Measurements from ENCODE around the gene PPM1N.

Gene PPM1N

DNA sequence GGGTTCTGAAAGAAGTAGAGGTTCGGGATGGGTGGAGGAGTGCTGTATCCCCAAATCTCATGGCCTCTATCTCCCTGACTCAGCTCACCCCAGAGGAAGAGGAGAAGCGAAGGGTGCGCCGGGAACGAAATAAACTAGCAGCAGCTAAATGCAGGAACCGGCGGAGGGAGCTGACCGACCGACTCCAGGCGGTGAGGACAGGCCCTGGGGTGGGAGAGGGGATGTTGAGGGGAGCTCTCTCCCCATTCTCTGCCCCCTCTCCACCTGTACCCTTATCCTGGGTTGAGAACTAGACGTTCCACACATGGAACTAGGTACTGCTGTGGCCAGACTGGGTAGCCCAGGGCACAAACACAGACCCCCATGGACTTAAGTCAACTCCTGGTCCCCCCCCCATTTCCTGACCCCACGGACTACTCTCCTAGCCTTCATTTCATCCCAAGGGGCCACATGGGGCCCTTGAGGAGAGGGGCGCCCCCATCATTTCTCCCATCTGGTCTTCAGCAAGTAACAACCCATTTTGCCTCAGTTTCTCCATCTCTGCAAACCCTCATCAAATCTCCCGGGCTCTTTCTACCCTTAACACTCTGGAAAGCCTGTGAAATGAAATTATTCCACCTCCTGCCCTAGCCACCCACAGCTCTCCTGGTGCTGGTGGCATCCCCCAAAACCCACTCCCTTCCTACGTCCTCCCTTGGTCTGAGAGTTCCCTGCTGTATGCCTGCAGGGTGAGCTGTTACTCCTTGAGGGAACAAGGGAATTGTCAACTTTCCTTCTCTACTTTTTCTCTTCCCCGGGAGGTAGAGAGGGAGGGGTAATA is 26.9 kb upstream of the PPM1N start:
- WGBS, 2 experiments (ENCODE audit: insufficient coverage in 2 of 2), result 78 to 88% methylated on average over 3 to 10 of the region's 16 CpGs
- no peaks in the 10 kb centered on the region for H3K9me3 ChIP-seq (ENCODE audit: control insufficient read depth, low read length)
- no peak overlapping the region for H3K4me3 ChIP-seq (ENCODE audit: extremely low read depth, insufficient read depth, low read length, poor library complexity, severe bottlenecking)
- no peaks in the 10 kb centered on the region for H3K36me3 ChIP-seq (ENCODE audit: control insufficient read depth, insufficient read depth, low read length)
- peaks cover 10% of the 10 kb centered on the region for H3K4me1 ChIP-seq (ENCODE audit: control insufficient read depth, insufficient read depth, low read length, poor library complexity, severe bottlenecking)
- no peak overlapping the region for H3K27ac ChIP-seq (ENCODE audit: low read depth, low read length, severe bottlenecking)

DNA sequence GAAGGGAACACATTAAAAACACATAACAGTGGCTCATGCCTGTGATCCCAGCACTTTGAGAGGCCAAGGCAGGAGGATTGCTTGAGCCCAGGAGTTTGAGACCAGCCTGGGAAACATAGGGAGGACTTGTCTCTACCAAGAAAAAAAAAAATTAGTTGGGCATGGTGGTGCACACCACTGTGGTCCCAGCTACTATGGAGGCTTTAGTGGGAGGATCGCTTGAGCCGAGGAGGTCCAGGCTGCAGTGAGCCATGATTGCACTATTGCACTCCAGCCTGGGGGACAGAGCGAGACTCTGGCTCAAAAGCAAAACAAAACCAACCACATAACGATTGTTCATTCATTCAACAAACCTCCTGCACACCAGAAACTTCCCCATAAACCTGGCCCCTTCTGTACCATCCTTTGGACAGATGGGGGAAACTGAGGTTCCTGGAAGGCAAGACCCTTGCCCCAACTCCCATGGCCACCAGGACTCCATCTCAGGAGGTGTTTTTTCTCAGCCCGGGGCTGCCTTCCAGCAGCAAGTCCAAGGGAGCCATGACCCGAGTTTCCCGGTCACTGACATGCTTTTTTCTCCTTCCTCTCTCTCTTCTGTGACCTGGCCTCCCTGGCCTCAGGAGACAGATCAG is 26.2 kb upstream of the PPM1N start:
- Histone ChIP-seq H3K36me3 (ENCODE audit: control insufficient read depth, insufficient read depth, low read length) (no peaks in the 10 kb centered on the region), H3K9me3 (ENCODE audit: control insufficient read depth, low read length) (no peaks in the 10 kb centered on the region), H3K27ac (ENCODE audit: low read depth, low read length, severe bottlenecking) (no peak overlapping the region), H3K4me3 (ENCODE audit: extremely low read depth, insufficient read depth, low read length, poor library complexity, severe bottlenecking) (no peak overlapping the region), H3K4me1 (ENCODE audit: control insufficient read depth, insufficient read depth, low read length, poor library complexity, severe bottlenecking) (peaks cover 10% of the 10 kb centered on the region)
- 74 to 83% methylated on average over 5 to 7 of the region's 7 CpGs for WGBS, 2 experiments (ENCODE audit: insufficient coverage in 2 of 2)

DNA sequence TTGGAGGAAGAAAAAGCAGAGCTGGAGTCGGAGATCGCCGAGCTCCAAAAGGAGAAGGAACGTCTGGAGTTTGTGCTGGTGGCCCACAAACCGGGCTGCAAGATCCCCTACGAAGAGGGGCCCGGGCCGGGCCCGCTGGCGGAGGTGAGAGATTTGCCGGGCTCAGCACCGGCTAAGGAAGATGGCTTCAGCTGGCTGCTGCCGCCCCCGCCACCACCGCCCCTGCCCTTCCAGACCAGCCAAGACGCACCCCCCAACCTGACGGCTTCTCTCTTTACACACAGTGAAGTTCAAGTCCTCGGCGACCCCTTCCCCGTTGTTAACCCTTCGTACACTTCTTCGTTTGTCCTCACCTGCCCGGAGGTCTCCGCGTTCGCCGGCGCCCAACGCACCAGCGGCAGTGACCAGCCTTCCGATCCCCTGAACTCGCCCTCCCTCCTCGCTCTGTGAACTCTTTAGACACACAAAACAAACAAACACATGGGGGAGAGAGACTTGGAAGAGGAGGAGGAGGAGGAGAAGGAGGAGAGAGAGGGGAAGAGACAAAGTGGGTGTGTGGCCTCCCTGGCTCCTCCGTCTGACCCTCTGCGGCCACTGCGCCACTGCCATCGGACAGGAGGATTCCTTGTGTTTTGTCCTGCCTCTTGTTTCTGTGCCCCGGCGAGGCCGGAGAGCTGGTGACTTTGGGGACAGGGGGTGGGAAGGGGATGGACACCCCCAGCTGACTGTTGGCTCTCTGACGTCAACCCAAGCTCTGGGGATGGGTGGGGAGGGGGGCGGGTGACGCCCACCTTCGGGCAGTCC is 25.5 kb upstream of the PPM1N start:
- H3K4me1 ChIP-seq (ENCODE audit: control insufficient read depth, insufficient read depth, low read length, poor library complexity, severe bottlenecking), result peaks cover 10% of the 10 kb centered on the region
- H3K36me3 ChIP-seq (ENCODE audit: control insufficient read depth, insufficient read depth, low read length), result no peaks in the 10 kb centered on the region
- no peaks in the 10 kb centered on the region for H3K9me3 ChIP-seq (ENCODE audit: control insufficient read depth, low read length)
- no peak overlapping the region for H3K27ac ChIP-seq (ENCODE audit: low read depth, low read length, severe bottlenecking)
- 38 to 41% methylated on average over 24 to 30 of the region's 44 CpGs for WGBS, 2 experiments (ENCODE audit: insufficient coverage in 2 of 2)
- H3K4me3 ChIP-seq (ENCODE audit: extremely low read depth, insufficient read depth, low read length, poor library complexity, severe bottlenecking), result no peak overlapping the region

- Histone ChIP-seq H3K4me3 (ENCODE audit: extremely low read depth, insufficient read depth, low read length, poor library complexity, severe bottlenecking) (no peak overlapping the region), H3K4me1 (ENCODE audit: control insufficient read depth, insufficient read depth, low read length, poor library complexity, severe bottlenecking) (peaks cover 10% of the 10 kb centered on the region), H3K9me3 (ENCODE audit: control insufficient read depth, low read length) (no peaks in the 10 kb centered on the region), H3K27ac (ENCODE audit: low read depth, low read length, severe bottlenecking) (no peak overlapping the region), H3K36me3 (ENCODE audit: control insufficient read depth, insufficient read depth, low read length) (no peaks in the 10 kb centered on the region)
- 55 to 71% methylated on average over 1 to 2 of the region's 5 CpGs for WGBS, 2 experiments (ENCODE audit: insufficient coverage in 2 of 2)
These were observed 24.9 kb upstream of the PPM1N start for GRCh38 chr19:45473367-45473681.

- H3K27ac ChIP-seq (ENCODE audit: low read depth, low read length, severe bottlenecking), result no peak overlapping the region
- H3K4me3 ChIP-seq (ENCODE audit: extremely low read depth, insufficient read depth, low read length, poor library complexity, severe bottlenecking), result no peak overlapping the region
- no peaks in the 10 kb centered on the region for H3K36me3 ChIP-seq (ENCODE audit: control insufficient read depth, insufficient read depth, low read length)
- 77 to 83% methylated on average over 14 of the region's 27 CpGs for WGBS, 2 experiments (ENCODE audit: insufficient coverage in 2 of 2)
- peaks cover 10% of the 10 kb centered on the region for H3K4me1 ChIP-seq (ENCODE audit: control insufficient read depth, insufficient read depth, low read length, poor library complexity, severe bottlenecking)
- no peaks in the 10 kb centered on the region for H3K9me3 ChIP-seq (ENCODE audit: control insufficient read depth, low read length)
These were observed 24.3 kb upstream of the PPM1N start for GRCh38 chr19:45473682-45474605.

DNA sequence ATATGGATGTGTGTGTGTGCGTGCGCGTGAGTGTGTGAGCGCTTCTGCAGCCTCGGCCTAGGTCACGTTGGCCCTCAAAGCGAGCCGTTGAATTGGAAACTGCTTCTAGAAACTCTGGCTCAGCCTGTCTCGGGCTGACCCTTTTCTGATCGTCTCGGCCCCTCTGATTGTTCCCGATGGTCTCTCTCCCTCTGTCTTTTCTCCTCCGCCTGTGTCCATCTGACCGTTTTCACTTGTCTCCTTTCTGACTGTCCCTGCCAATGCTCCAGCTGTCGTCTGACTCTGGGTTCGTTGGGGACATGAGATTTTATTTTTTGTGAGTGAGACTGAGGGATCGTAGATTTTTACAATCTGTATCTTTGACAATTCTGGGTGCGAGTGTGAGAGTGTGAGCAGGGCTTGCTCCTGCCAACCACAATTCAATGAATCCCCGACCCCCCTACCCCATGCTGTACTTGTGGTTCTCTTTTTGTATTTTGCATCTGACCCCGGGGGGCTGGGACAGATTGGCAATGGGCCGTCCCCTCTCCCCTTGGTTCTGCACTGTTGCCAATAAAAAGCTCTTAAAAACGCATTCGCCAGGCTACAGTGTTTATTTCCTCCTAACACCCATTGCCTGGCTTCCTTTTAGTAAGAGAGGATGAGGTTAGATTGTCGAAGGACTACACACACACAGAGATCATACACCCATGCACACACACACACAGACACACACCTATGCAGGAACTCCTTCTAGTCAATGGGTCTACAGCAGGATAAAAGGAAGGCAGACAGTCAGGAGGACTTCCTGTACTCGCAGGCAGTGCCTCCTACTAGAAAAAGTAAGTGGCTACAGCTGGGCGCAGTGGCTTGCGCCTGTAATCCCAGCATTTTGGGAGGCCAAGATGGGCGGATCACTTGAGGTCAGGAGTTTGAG is 23.4 kb upstream of the PPM1N start:
- Histone ChIP-seq H3K4me3 (ENCODE audit: extremely low read depth, insufficient read depth, low read length, poor library complexity, severe bottlenecking) (no peak overlapping the region), H3K27ac (ENCODE audit: low read depth, low read length, severe bottlenecking) (no peak overlapping the region), H3K36me3 (ENCODE audit: control insufficient read depth, insufficient read depth, low read length) (no peaks in the 10 kb centered on the region), H3K4me1 (ENCODE audit: control insufficient read depth, insufficient read depth, low read length, poor library complexity, severe bottlenecking) (peaks cover 10% of the 10 kb centered on the region), H3K9me3 (ENCODE audit: control insufficient read depth, low read length) (no peaks in the 10 kb centered on the region)
- 90 to 91% methylated on average over 20 to 22 of the region's 28 CpGs for WGBS, 2 experiments (ENCODE audit: insufficient coverage in 2 of 2)

DNA sequence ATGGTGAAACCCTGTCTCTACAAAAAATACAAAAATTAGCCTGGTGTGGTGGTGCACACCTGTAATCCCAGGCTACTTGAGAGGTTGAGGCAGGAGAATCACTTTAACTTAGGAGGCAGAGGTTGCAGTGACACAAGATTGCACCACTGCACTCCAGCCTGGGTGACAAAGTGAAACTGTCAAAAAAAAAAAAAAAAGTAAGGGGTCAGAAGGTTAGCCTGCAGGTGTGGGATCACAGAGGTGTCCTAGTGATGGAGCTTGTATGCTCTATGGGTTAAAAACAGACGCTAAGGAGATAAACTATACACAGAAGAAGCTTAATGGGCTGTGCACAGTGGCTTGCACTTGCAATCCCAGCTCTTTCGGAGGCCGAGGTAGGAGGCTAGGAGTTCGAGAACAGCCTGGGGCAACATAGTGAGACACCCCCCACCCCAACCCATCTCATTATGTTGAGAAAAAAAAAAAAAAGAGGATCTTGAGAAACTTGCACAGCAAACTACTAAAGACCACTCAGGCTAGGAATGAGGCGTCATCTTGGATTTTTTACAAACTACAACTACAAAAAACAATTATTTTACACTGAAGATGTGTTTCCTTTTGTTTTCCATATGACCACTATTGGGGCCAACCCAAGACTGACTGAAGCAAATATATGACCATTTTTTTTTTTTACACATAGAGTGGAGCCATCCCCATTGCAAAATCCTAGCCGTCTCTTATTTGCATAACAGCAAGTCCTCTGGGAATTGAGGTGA is 22.5 kb upstream of the PPM1N start:
- Histone ChIP-seq H3K36me3 (ENCODE audit: control insufficient read depth, insufficient read depth, low read length) (no peaks in the 10 kb centered on the region), H3K9me3 (ENCODE audit: control insufficient read depth, low read length) (no peaks in the 10 kb centered on the region), H3K27ac (ENCODE audit: low read depth, low read length, severe bottlenecking) (no peak overlapping the region), H3K4me3 (ENCODE audit: extremely low read depth, insufficient read depth, low read length, poor library complexity, severe bottlenecking) (no peak overlapping the region), H3K4me1 (ENCODE audit: control insufficient read depth, insufficient read depth, low read length, poor library complexity, severe bottlenecking) (peaks cover 10% of the 10 kb centered on the region)
- WGBS, 2 experiments (ENCODE audit: insufficient coverage in 2 of 2), result 93 to 100% methylated on average over 2 to 3 of the region's 6 CpGs

- no peak overlapping the region for H3K4me3 ChIP-seq (ENCODE audit: extremely low read depth, insufficient read depth, low read length, poor library complexity, severe bottlenecking)
- no peaks in the 10 kb centered on the region for H3K9me3 ChIP-seq (ENCODE audit: control insufficient read depth, low read length)
- H3K27ac ChIP-seq (ENCODE audit: low read depth, low read length, severe bottlenecking), result no peak overlapping the region
- WGBS, 2 experiments (ENCODE audit: insufficient coverage in 2 of 2), result 62 to 83% methylated on average over 2 to 3 of the region's 5 CpGs
- peaks cover 10% of the 10 kb centered on the region for H3K4me1 ChIP-seq (ENCODE audit: control insufficient read depth, insufficient read depth, low read length, poor library complexity, severe bottlenecking)
- H3K36me3 ChIP-seq (ENCODE audit: control insufficient read depth, insufficient read depth, low read length), result no peaks in the 10 kb centered on the region
These were observed 21.9 kb upstream of the PPM1N start for GRCh38 chr19:45476304-45476703.

DNA sequence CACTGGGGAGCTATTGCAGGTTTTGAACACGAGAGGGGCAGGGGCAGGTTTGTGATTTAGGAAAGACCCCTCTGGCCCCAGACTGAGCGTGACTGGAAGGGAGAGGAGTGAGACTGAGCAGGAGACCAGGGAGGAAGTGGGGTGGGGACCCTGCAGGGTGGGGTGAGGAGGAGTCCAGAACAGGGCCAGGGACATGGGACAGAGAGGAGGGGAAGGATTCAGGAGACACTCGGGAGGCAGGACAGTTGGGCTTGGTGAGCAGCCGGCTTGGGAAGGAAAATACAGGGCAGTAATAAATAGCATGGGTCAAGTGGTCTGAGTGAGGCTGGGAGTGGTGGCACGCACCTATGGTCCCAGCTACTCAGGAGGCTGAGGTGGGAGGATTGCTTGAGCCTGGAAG is 21.1 kb upstream of the PPM1N start:
- no peak overlapping the region for H3K4me3 ChIP-seq (ENCODE audit: extremely low read depth, insufficient read depth, low read length, poor library complexity, severe bottlenecking)
- WGBS, 2 experiments (ENCODE audit: insufficient coverage in 2 of 2), result 83 to 88% methylated on average over 5 of the region's 5 CpGs
- peaks cover 8% of the 10 kb centered on the region for H3K4me1 ChIP-seq (ENCODE audit: control insufficient read depth, insufficient read depth, low read length, poor library complexity, severe bottlenecking)
- no peaks in the 10 kb centered on the region for H3K36me3 ChIP-seq (ENCODE audit: control insufficient read depth, insufficient read depth, low read length)
- no peak overlapping the region for H3K27ac ChIP-seq (ENCODE audit: low read depth, low read length, severe bottlenecking)
- no peaks in the 10 kb centered on the region for H3K9me3 ChIP-seq (ENCODE audit: control insufficient read depth, low read length)

Measured in mesodermal cell (in vitro differentiated cells).